OCI-LY1 (cell line): ENCODE data around the gene NCF2.

Experiments used
- CTCF ChIP-seq: fragments of 200-600 bp; sonication (generic), shearing (Covaris generic); IDR thresholded peaks from 2 replicates; pipeline ENCODE4 v1.5.1; 2017; ENCODE audit warnings: mild to moderate bottlenecking, antibody characterized with exemption, low read length, moderate library complexity, mixed read lengths
- EZH2 ChIP-seq: fragments of 200-600 bp; sonication (generic), shearing (Covaris generic); IDR thresholded peaks from 2 replicates; pipeline ENCODE4 v1.8.0; 2017; ENCODE audit warnings: borderline replicate concordance, mixed run types, mild to moderate bottlenecking, antibody characterized with exemption, low read length, moderate library complexity, mixed read lengths

DNA sequence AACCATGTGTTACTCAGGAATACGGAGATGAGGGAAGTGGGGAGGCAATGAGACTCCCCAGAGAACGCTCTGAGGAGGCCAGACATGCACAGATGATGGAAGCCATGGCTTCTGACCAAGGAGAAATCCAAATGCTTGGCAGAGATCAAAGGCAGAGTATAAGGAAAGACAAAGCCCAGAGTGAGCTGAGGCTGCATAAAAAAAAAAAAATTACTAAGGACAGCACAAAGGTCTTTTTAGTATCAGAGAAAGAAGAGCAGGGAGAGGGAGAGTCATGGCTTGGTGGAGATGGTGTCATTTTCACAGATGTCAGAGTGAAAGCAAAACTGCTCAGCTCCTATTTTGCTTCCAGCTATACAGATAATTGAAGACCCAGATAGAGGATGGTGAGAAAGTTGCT, 8.1 kb upstream of the NCF2 start:
- TF ChIP-seq CTCF (no peak), EZH2 (no peak)
